Endometrial microvascular endothelial cells (primary cell): ENCODE measurements around the gene EPHA1. TPM values are rescaled to one million over a fixed set of nuclear protein-coding genes. Genes with fewer than 3 reads are reported as not detected.
"Not testable (repeated sequence)": the region's sequence is repeated elsewhere in the genome, so short reads cannot be mapped to it uniquely, and the experiment has no call there.

Source experiments
- in situ Hi-C: cut with HindIII; loops from 2 replicates; pipeline ENCODE4 v1.10.0; 2017; ENCODE audit warnings: low sequenced_read_pairs, low pct_unique_long_range_greater_than_20kb; ENCODE audit errors: inconsistent ontology term
- total RNA-seq: library from RNA; depleted of rRNA; stranded (reverse); fragments of >200 nt; gene quantifications from one replicate; pipeline ENCODE4 v1.2.3, GENCODE V29; 2015; ENCODE audit errors: inconsistent ontology term

The EPHA1 gene
- total RNA-seq, 1 donor from 2014 or later: 0.28 TPM

- in situ Hi-C loops: no loop called here
Observed at GRCh38 chr7:143435266-143435665, 26.6 kb upstream of the EPHA1 start.

GRCh38 chr7:143434660-143435059, 26.0 kb upstream of the EPHA1 start:
- in situ Hi-C loops: no loop called here

GRCh38 chr7:143433759-143434158, 25.1 kb upstream of the EPHA1 start:
- in situ Hi-C loops: no loop called here

- in situ Hi-C loops: no loop called here
Observed at GRCh38 chr7:143431109-143431508, 22.5 kb upstream of the EPHA1 start.

DNA sequence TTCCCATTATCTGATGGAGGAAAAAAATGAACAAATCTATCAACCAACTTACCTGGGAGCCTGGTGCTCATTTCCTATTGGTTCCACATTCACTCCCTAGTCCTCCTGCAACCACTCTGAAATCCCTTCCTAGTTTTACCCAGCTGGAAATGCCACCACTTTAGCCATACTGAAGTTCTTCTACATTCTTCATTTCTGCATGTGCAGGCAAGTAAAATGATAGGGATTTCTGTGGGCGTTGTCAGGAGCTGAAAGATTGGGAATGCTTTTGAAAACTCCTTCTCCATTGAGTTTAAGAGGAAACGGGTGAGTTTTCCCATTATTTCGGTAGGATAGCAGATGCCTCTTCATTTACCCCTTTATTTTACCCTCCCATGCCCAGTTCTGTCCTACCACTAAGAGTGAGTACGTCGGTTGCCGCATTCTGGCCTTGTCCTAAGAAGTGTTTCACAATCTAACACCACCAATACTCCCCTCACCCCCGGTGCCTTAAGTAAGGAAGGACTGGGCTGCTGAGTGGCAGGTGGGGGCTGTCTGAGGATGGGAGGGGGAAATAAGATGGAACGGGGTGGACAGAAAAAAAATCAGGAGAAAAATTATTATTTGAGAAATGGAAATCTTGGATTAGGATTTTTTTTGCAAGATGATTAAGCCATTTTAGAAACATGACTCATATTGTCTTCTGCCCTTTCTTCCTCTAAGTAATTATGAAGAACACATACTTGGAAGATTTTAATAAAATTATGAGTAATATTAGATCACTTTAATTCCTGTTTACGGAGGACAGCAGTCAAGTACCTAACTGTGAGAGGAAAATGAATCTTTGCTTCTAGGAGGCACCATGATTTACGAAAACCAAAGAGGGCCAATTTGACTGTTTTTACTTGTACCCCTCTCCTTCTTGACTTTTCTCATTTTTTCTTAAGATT, 21.4 kb upstream of the EPHA1 start:
- in situ Hi-C loops: no loop called here

DNA sequence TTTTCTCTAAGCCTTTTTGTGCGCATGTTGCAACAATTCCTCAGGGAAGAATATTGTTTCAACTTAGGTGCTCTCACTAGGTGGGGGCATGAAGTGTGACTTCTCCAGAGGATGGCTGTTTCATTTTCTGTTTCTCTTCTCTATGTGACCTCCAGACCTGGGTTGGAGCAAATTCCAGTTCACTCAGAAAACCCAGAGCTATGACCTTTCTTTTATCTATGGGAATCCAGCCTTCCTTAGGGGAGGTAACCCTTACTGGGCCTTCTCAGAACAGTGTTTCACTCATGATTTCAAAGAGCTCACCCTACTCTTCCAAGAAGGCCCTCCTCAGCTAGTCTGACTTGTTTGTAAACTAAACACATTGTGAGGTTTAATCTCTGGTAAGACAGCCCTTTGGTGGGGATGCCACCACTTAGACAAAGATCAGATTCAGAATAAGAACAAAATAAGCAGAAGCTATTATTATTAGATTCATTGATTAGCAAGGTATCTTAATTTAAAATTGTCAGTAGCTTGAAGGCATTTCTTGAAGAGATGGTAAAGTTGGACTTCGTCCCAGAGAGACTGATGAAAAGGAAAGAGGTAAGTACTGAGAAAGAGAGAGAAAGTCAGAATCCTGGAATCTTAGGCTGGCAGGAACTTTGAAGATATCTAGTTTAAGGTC, 18.0 kb upstream of the EPHA1 start:
- in situ Hi-C loops: no loop called here

- in situ Hi-C loops: not testable (repeated sequence)
Observed at GRCh38 chr7:143424476-143424875, 15.8 kb upstream of the EPHA1 start.

DNA sequence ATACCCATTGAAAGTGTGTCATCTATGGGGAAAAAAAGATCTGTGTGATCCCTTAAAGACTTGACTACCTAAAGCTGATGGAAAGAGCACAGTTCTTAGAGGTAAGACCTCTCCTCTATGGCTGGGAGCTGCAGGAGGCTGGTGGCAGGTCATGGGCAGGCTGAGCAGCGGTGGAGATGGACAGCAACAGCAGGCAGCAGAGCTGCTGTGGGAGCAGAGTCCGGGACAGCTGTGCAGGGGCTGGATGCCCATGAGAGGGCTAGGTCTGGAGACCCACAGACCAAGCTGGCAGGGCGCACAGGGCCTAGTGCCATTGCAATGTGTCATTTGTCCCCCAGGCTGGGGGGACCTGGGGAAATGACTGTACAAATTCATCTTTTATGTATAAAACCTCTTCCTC, 13.4 kb upstream of the EPHA1 start:
- in situ Hi-C loops: no loop called here

DNA sequence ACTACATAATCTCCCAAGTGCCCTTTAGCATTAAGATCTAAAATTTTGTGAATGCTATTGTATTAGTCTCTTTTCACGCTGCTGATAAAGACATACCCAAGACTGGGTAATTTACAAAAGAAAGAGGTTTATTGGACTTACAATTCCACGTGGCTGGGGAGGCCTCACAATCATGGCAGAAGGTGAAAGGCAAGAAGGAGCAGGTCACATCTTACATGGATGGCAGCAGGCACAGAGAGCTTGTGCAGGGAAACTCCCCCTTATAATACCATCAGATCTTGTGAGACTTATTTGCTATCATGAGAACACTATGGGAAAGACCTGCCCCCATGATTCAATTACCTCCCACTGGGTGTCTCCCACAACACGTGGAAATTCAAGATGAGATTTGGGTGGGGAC, 12.0 kb upstream of the EPHA1 start:
- in situ Hi-C loops: not testable (repeated sequence)

DNA sequence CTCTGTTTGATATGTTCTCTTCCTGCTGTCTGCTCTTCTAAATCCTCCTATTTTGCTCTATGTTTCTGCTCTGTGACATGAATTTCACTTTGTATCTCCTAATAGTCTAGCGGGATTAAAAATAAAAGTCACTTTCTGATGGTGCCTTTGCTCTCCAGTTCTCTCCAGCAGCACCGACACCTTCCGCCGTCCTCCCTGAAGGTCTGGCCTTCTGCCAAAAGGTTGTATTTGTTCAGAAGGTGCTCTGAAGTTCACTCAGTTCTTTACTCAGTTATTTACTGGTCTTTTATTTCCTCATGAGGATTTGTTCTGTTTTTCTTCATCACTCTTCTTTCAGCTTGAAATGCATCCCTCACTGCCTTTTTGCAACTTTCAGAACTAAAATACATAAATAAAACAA, 11.2 kb upstream of the EPHA1 start:
- in situ Hi-C loops: no loop called here

- in situ Hi-C loops: no loop called here
Observed at GRCh38 chr7:143418681-143419458, 10.2 kb upstream of the EPHA1 start.

- in situ Hi-C loops: no loop called here
Observed at GRCh38 chr7:143417734-143418383, 9.2 kb upstream of the EPHA1 start.

DNA sequence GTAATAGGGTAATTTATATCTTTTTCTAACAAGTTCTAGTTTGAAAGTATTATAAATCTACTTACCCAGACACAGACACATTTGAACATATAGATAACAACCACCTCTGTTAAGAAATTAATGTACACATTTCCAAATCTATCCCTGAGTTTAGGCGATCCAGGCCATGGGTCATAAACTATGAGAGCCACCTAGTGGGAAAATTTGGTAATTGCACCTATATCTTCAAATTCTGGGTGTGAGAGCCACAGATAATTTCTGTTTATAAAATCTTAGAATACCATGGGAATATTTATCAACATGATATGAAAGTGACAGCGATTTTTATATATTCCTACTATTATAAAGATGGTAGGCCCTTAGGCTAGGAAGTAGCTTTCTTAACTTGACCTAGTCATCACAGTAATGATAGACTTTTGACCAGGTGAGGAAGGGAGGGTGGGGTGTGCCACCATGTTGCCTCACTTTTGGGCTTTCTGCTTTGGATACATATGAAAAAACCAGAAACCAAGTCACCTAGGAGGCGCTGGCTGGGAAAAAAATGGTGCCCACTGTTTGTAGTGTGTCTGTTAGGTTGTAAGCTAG, 8.0 kb upstream of the EPHA1 start:
- in situ Hi-C loops: no loop called here

DNA sequence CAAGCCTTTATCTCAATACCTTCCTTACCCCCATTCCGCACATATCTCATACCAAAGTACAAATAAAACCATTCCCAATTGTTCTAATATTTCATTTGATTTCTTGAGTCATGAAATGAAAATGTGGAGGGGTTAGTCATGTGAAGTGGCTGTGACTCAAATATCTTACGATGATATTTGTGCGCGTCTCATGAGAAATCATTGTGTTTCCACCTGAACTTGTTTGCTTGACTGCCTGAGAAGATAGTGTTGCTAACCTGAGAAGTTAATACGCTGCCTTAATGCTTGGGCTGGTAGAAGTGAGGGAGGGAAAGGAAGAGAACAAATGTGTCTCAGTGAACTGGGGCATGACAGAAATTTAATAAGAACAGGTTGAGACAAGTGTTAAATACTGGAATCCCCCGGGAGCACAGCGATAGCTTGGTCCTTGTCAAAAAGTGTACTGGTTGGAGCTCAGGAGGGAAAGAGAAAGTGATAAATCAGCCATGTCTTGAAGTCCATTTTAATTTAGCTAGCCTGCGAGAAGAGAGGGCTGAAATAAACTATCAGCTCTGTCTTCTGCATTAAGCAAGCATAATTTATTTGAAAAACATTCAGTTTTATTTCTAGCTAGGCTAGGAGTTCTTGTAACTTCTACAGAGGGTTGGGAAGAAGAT, 7.2 kb upstream of the EPHA1 start:
- in situ Hi-C loops: no loop called here

GRCh38 chr7:143415209-143415608, 6.6 kb upstream of the EPHA1 start:
- in situ Hi-C loops: not testable (repeated sequence)

DNA sequence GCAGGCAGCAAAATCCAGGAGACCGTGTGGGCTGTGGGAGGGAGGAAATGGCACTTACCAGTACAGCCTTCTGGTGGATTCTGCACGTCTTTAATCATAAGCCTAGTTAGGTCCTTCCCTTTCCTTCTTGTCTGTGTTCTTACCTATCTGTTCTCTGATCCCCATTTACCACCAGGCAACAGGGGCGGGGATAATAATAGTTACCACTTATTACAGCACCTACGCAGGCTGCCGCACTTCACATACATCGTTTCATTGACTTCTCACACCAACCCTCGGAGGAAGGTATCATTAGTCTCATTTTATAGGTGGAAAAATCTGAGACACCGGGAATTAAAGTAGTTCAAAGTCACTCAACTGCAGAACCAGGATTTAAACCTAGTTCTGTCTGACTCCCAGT, 4.5 kb upstream of the EPHA1 start:
- in situ Hi-C loops: no loop called here

- in situ Hi-C loops: no loop called here
Observed at GRCh38 chr7:143411976-143412708, 3.5 kb upstream of the EPHA1 start.
